Ovary (tissue), 3 donors: ENCODE results near the gene SFTPB.

Experiments used
- CTCF ChIP-seq, 3 donors: fragments of 450-650 bp in 2 of 3; fragments of 200-600 bp in 1 of 3; IDR thresholded peaks; one replicate each; pipeline versions ENCODE4 v1.5.1 to v1.8.0; 2016 to 2022; ENCODE audit warnings: antibody characterized with exemption in 3 of 3, mild to moderate bottlenecking in 1 of 3
- POLR2A ChIP-seq: fragments of 450-650 bp; IDR thresholded peaks from one replicate; pipeline ENCODE4 v1.6.1; 2017; ENCODE audit warnings: antibody characterized with exemption, mild to moderate bottlenecking, moderate library complexity
- donor health status: DM: no; HTN: no; CAD: no.

DNA sequence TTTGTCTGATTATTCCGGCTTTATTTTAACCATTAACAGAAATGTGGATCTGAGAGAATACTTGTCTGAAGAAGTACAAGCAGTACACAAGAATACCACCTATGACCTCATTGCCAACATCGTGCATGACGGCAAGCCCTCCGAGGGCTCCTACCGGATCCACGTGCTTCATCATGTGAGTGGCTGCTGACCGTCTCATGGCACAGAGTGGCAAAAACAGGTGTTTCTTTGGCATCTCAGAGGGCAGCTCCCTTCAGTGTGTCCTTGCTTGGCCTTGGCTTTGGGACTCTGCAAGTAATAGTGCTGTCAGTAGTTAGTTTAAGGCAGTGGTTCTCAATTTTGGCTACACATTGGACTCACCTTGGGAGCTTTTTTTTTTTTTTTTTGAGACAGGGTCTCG lies 23.1 kb downstream of the SFTPB start:
- TF ChIP-seq CTCF (IDR thresholded peaks at IDR 0.05), result no peak
- TF ChIP-seq POLR2A, result no peak
